SK-N-MC (cell line): ENCODE measurements around the gene HEBP1.

Experiments
- EZH2 ChIP-seq: fragments of 200-600 bp; sonication (generic); IDR thresholded peaks from one replicate; pipeline ENCODE4 v1.6.1; 2017; ENCODE audit warnings: antibody characterized with exemption
- FOXP2 ChIP-seq: optimal IDR thresholded peaks from 2 replicates; pipeline ENCODE3; 2011; ENCODE audit warnings: mild to moderate bottlenecking, moderate library complexity; ENCODE audit not compliant: insufficient read depth; ENCODE audit errors: extremely low read length, control extremely low read depth
- POLR2AphosphoS5 ChIP-seq: IDR thresholded peaks from 2 replicates; pipeline ENCODE4 v1.6.1; 2012; ENCODE audit warnings: mild to moderate bottlenecking, low read depth, low read length, borderline replicate concordance

- TF ChIP-seq FOXP2, result no peak
- TF ChIP-seq POLR2AphosphoS5, result no peak
- no peak for TF ChIP-seq EZH2
These were observed 63.0 kb downstream of the HEBP1 start for GRCh38 chr12:12936983-12937491.
